GM19238 (cell line): Measurements from ENCODE around the gene DDX17.
"Not testable (repeated sequence)": the region's sequence is repeated elsewhere in the genome, so short reads cannot be mapped to it uniquely, and the experiment has no call there.

Source experiments
- DNase-seq: peaks from one replicate; pipeline ENCODE4 v3.0.0; 2011; ENCODE audit warnings: low spot score; ENCODE audit not compliant: insufficient read length

Gene DDX17

DNA sequence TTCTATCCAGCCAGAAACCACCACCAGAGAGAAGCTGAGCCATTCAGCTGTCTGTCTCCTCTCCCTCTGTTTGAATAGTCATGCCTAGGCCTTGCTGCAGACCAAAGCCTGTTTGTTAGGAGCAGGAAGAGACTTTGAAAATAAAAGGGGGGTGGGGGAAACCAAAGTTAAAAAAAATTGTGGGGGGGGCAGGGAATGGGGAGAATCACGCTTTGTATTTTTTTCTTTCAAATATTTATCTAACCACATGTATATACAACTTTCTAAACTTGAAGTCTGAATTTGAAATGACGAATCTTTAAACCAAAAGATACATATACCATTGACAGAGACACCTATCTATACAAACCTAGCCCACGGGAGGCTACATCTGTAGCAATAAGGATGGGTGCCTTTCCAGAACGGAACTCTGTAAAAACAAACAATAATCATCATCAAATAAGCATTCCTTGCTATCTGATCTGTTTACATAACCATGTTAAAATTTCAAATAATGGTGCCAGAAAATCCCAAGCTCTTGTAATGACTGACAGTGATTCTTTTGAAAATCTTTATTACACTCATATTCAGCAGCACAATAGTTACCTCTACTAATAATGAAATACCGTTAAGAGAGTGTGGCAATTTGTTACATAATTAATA lies 14.3 kb downstream of the DDX17 start:
- no peak for DNase-seq

DNA sequence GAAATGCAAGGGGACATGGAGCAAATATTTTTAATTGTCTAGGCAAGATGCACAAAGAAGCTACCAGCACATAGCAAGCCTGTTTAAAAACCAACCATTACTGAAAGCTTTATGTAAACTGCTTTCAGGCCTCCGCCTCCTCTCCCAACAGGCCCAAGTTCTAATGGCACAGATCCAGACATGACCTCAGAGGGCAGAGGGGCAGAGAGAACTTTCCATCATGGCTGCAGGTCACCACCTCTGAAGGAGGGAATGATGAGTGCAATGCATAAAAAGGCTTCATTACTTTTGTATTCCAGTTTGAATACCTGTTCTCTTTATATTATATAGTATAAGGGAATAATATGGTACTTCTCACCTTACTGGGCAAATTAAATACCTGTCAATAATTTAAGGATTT lies 15.2 kb downstream of the DDX17 start:
- no peak for DNase-seq

DNA sequence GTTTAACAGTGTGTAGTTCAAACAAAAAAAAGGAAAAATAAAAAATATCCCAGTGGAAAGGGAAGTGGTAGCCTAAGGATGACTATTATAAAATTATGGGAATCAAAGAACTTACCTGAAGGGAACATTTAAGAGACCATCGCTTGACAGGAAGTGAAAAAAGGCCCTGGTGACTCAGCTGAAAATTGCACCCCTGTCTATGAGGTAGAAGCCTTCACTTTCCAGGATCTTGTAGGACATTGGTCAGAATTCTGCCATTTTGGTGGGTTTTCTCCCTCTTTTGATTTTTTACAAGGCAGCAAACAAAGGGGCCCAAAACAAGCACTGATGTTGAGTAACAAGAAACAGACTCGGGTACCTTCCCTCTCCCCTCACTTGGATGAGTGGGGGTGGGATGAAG lies 15.6 kb downstream of the DDX17 start:
- DNase-seq = no peak

DNA sequence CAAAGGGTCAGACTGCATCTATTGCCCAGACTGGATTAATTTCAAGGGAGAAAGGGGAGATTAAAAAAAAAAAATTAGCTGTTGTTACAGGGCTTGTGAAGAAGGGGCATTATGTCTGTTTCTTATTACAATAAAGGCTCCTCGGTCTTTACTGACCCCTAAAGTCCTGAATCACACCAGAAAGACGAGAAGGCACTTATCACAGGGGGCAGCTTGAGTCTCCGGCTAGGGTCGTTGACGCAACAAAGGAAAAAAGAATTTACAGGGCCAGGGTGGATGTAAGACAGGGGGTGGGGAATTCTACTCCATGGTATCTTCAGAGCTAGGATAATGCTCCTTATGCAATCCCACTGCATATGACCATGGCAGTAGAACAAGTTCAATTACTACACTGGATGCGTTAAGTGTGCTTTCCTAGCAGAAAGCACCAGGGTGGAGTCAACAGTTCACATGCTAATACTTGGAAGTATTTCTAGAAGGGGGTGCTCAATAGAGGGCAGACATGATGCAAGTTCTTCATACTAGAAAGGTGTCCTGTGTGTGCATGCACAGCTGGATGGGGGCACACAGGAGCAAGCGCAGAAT lies 16.5 kb downstream of the DDX17 start:
- DNase-seq = no peak

DNA sequence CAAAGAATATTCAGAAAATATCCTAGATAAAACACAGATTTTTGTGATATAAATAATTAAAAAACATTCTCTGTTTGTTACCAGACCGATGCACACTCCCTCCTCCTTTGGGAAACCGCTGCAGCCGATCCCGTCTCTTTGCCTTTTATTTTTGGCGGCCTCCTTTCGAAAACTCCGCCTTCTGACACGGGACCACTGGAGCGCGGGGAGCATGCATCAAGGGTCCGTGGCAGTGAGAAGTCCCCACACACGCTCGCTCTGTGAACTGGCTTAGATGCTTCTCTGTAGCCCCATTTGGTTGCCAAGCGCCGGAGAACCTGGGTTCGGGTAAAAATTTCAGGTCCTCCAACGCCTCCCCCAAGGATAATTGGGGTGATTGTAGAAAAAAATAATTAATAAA lies 17.0 kb downstream of the DDX17 start:
- DNase-seq = no peak

DNA sequence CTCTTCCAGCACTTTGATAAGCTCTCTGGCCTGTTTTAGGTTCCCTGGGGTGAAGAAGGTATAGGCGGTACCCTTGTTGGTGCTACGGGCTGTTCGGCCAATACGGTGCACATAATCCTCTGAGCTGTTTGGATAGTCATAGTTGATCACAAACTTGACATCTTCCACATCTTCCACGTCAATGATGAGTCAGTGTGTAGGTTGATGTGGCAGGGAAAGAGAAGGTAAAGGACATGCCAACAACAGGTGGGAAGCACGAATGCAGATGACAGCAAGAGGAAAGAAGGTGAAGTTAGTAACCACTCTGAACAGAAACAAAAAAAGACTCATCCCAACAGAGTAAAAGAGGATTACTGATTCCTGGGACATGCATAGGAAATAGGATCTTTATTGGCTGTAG lies 18.2 kb downstream of the DDX17 start:
- no peak for DNase-seq

DNA sequence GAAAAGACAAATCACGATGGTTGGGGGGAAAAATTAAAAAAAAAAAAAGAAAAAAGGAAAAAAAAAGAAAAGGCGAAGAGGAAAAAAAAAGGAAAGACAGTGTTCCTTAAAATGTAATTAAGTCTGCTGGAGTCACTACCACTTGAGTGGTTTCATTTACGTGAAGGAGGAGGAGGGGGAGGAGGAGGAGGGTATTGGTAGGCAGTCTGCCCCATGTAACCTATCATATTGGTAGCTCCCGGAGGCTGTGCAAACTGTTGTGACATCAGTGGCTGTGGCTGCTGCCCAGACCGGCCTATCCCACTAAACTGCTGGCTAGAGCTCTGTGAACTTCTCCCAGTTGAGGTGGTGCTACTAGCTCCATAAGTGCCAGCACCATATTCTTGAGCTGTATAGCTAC lies 20.3 kb downstream of the DDX17 start:
- no peak for DNase-seq

DNA sequence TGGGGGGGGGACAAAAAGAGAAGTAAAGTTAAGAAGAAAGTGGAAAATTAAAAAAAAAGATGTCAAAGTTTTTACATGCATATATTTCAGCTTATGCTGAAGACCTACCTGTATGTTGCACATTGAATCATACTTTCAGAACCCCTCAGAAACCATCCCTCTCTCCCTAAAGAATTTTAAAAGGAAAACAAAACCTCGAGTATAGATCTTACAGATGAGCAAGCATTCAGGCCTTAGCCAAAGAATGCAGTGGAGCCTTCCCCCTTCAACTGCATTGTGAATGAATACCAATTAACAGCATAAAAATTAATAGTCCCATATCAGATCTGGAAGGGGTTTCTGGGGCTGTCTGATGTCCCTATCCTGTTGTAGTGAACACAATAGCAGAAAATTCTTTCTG lies 21.9 kb downstream of the DDX17 start:
- DNase-seq = no peak

DNA sequence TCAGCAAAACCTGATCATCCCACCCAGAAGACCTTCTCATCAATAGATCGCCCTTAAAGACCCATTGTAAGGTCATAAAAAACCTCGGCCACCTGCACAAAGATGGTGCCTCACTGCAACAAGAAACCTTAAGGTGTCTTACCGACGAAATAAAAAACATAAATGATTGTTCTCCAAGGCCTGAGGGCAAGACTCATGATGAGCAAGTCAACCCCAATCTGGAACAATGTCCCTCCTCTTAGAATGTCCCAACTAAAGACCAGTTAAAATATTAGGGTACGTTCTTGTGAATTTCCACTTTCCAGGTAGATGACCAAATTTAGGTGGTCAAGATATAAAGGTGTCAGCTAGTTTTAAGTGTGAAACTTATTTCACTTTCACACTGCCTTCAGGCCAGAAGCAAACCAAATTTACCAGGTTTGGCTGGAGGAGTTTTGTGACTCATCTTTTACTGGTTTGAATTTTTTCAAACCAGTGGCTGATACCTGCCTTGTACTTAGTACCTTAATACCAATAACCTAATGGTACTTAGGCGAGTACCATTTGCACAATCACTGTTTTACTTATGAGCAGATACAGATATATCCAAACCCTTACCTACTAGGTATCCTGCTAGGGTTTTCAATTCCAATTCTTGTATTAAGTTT lies 23.3 kb downstream of the DDX17 start:
- no peak for DNase-seq

DNA sequence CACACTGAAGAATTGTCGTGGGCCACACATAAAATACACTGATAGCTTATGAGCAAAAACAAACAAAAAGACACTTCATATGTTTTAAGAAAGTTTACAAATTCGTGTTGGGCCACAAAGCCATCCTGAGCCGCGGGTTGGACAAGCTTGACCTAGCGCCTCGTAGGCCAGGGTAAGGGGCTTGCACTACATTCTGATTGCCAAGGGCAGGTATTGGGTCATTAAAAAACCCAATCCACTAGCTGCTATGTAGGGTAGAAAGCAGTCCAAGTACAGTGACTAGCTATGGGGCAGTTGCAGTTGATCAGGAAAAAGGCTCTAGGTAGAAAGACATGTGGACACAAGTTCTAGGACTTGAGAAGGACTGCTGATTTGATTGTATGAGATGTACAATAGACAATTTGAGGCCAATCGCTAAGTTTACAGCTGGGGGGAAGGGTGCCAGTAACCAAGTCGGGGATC lies 24.2 kb downstream of the DDX17 start:
- DNase-seq = no peak

DNA sequence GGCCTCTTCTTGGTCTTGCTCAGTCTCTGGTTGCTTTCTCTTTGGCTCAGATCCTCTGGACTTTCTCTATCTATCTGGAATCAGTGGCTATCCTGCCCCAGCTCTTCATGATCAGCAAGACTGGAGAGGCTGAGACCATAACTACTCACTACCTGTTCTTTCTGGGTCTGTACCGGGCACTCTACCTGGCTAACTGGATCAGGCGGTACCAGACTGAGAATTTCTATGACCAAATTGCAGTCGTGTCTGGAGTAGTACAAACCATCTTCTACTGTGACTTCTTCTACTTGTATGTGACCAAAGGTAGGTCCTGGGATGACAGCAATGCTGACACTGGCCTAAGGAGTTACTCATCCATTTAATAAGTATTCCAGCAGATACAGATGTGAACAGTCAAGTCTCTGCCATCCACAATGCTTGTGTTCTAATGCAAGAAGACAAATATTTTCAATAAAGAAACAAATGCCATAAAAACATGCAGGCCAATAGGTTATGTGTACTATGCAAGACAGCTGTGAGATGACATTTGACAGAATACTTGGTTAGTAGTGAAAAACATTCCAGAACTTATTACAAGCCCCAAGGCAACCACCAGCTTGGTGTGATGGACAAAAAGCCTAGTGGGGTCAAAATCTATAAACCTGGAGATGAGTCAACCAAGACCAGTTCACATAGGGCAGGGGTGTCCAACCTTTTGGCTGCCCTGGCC lies 24.8 kb downstream of the DDX17 start:
- no peak for DNase-seq

DNA sequence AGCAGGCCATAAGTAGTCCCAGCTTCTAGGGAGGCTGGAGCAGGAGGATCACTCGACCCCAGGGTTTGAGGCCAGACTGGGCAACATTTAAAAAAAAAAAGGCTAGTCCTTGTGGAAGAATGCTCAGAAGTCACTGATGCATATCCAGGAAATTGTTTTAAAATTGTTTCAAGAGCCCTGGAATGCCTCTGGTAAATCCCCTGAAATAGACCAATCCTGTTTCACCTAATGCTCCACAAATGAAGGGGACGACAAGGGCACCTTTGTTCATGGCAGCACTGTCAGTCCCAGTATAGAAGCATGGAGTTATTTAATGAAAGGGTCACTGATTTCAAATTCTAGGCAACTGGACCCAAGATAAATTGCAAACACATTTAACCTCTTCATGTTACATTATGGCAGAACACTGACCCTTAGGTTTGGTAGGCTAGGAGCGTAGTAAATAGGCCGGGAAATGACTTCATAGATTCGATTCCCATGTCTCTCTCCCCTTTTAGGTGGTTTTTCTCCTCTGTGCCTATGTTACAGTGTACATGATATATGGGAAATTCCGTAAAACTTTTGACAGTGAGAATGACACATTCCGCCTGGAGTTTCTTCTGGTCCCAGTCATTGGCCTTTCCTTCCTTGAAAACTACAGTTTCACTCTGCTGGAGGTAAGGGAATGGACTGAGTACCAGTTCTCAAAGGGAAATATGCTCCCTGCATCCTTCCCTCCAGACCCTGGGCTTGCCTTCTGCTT lies 26.8 kb downstream of the DDX17 start:
- no peak for DNase-seq

DNA sequence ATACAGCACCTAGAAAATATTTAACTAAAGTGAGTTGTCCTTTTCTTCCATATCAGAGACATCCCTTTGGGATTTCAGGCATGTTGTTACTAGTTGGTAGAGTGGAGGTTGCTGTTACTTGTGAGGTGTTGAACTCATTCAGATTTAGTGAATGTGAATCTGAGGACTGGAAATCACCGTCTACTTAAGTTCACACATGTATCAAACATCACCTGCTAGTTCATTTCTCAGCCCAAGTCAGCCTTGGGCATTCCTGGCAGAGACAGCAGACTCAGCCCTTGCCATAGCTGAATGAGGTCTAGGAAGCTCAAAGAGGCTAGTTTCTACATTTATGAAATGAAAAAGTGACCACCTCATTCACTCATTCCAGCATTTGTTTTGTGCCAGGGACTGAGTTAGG lies 28.5 kb downstream of the DDX17 start:
- DNase-seq = no peak

DNA sequence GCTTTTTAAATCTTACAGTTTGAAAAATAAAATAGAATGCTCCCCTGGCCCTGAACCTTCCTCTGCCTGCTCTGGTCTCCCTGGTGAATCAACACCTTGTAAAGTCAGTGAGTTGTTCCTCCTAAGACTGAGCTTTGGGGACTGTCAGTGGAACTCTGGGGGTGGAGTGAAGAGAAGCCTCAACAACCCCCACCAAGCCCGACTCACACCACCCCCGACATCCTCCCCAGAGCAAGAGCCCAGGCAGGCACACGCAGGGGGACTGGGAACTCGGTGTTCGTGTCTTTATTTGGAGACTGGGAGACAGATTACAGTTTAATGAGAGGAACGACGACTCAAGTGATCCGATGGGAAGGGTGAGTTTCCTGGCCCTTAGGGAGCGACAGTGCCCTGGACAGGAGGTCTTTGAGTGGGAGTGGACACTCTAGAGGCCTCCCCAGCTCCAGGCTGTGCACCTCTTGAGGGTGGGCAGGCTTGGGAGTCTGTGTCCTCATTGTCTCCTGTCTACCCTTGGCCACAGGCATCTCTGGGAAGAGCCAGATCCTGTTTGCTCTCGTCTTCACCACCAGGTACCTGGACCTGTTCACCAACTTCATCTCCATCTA lies 32.0 kb downstream of the DDX17 start:
- DNase-seq = no peak

DNA sequence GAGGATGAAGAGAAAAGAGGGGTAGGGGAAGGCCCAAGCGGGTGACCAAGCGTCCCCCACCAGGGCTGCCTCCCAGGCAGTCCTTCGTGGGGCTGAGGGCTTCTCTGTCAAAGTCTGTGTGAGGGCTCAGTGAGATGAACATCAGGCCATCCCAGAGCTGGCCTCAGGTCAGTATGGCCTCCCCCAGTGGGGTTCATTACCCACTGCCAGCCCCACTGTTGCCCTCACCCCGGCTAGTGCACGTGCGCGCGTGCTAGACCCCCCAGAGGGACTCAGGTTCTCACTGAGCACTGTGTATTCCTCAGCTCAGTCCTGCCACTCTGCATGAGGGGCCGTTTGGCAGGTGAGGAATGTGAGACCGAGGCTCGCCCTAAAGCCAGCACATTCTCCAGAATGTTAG lies 34.9 kb downstream of the DDX17 start:
- DNase-seq = no peak

DNA sequence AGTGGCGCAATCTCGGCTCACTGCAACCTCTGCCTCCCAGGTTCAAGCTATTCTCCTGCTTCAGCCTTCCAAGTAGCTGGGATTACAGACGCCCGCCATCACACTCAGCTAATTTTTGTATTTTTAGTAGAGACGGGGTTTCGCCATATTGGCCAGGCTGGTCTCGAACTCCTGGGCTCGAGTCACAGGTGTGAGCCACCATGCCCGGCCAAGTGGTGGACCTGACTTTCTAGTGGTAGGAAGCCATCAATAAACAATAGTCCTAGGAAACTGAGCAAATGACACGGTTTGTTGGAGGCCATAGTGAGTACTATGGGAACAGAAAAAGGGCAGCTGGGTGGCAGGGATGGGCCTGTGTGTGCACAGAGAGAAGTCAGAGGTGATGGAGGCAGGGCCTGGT lies 35.9 kb downstream of the DDX17 start:
- not testable (repeated sequence) for DNase-seq

DNA sequence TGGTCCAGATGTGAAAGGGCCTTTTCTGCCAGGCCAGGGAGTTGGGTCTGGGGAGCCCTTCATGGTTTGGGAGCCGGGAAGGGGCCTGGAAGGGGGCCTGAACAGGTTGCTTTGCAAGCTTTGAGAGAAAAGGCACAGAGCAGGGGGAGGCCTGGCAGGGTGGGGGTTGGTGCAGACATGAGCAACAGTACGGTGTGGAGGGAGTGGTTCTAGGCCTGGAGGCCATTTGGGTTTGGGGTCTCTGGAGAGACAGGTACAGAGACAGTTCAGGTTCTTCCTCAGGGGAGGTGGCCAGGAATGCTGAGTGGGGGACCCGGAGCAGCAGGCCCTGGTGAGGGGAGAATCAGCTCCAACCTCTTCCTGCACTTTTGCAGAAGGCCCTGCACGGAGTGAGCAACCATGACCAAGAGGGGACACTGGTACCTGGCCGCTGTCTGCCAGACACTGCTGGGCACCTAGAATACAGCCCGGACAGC lies 36.8 kb downstream of the DDX17 start:
- DNase-seq = no peak

DNA sequence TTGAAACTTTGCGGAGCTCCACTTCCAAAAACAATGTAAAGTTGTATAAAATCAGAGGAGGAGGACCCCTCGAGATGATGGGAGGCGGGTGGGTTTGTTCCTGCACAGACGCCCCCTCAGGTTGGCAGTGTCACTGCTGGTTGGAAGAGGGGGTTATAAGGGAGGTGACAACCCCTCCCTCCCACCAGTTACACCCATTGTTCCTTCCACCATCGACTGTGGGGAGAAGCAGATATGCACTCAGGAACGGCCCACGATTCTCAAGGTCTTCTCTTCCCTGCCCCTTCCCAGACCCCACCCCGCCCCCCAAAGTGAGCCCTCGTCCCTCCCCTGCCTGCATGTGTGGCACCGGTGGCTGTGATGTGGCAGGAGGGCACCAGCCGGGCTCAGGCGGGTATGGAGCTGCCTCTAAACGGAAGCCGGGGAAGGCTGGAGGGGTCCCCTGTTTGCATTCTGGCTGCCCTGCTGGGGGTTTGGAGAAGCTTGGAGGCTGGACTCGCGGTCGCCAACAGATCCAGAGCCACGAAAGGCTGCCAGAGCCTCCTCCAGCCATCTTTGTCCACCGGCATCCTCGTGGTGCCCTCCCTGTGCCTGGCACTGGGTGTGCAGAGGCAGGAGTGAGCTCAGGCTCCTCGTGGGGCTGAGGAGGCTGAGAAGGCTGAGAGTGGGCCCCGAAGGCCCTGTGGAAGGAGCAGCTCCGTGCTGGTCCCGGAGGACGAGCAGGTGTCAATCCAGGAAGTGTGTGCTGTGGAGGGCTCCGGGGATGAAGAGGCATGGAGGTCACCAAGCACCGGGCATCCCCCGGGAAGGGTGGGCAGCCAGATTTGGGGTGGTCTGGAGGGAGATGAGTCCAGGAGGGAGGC lies 37.4 kb downstream of the DDX17 start:
- no peak for DNase-seq

DNA sequence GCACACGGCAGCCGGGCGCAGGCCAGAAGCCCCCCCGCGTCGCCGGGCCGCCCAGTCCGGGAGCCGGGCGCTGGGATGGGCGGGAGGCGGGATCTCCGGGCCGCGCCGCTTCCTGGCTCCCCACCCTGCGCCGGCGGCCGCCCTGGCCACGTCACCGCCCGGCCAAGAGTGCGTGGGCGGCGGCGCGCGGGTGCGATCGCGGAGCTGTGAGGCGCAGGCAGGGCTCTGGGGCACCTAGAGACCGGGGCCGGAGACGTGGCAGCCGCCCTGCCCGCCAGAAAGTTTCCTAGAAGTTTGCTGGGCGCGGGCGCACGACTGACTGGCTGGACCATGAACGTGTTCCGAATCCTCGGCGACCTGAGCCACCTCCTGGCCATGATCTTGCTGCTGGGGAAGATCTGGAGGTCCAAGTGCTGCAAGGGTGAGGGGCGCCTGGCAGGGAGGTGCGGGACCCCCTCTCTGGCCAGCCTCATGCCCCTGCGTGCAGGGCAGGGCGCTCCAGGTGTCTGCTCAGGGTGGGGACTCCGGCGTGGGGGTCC lies 38.1 kb downstream of the DDX17 start, which contains the start of gene KDELR3:
Gene KDELR3, plus strand, starts transcription at position 193 of the 539 bp plus-strand sequence. Its CDS starts 138 bp downstream, at position 331.
- DNase-seq = no peak

DNA sequence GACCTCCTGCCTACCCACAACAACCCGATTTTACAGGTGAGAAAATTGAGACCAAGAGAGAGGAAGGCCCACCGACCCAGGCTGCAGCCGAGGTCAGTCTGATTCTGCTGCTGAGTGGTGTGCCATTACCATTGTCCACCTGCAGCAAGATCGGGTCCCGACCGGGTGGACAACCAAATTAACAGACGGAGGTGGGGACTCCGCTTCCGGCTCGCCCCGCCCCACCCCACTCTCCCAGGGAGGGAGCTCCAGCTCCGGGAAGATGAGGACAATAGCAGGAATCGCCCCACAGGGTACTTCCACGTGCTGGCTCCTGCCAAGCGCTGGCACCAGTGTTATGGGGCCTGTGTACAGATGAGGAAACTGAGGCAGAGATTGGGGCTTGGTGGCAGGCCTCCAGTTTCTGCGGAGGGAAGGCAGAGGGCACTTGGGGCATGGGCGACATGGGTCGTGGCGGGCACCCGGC lies 38.6 kb downstream of the DDX17 start:
- DNase-seq = no peak
